ENCODE measurements around the gene LRP1B.

GRCh38 chr2:140462990-140463389 lies 1667.8 kb downstream of the LRP1B start:
- TF ChIP-seq CTCF (conservative IDR thresholded peaks at IDR 0.05 in 1 of 2, IDR thresholded peaks at IDR 0.05 in 1 of 2; ENCODE audit: low read depth in 1 of 2, low read length in 2 of 2), result no peak
- TF ChIP-seq EZH2 (IDR thresholded peaks at IDR 0.05; ENCODE audit: low read length, missing control alignments), result no peak

All from fibroblast of lung (primary cell).